T-cell (primary cell): ENCODE data around the gene RPL39L. TPM values are rescaled to one million over a fixed set of nuclear protein-coding genes. Genes with fewer than 3 reads are reported as not detected.
A peak's percentile ranks its signal among the peaks of the same experiment; 100 is the strongest.

ENCODE experiments used
- ATAC-seq, 4 experiments: fragments of 200-7000 bp in 3 of 4; fragments of 150-1000 bp in 1 of 4; cut with Tn5 transposase; replicated peaks in 1 of 4; 1 replicate in 3 of 4; 2 replicates in 1 of 4; pipeline ENCODE4 v1.10.0; 2021; ENCODE audit warnings: moderate library complexity in 3 of 4, mild to moderate bottlenecking in 2 of 4, moderate number of reproducible peaks in 1 of 4
- CTCF ChIA-PET, 2 donors: fragments of 300-600 bp; sonication (Branson Sonifier 250); formaldehyde crosslinking; loops; one replicate each; lab custom pipeline; 2022; ENCODE audit warnings: antibody characterized with exemption in 2 of 2; lab: Charles Lee
- POLR2A ChIA-PET, 2 donors: fragments of 300-600 bp; sonication (Branson Sonifier 250); formaldehyde crosslinking; loops; one replicate each; lab custom pipeline; 2022; ENCODE audit warnings: antibody characterized with exemption in 2 of 2; lab: Charles Lee
- DNase-seq, 35 experiments: peaks; one replicate each; pipeline versions ENCODE4 v3.0.0 to v3.0.0-alpha.2; 2013 to 2023
- H3K27ac ChIP-seq: one replicate; pipeline ENCODE4 v1.5.1; 2013; ENCODE audit warnings: low read length
- H3K27me3 ChIP-seq, 2 experiments: replicated peaks in 1 of 2; 1 replicate in 1 of 2; 2 replicates in 1 of 2; pipeline versions ENCODE4 v1.6.1 to v1.7.0; 2013; ENCODE audit warnings: low read length in 1 of 2, mixed read lengths in 1 of 2; ENCODE audit not compliant: control insufficient read depth in 2 of 2, insufficient read depth in 2 of 2; ENCODE audit errors: extremely low read depth in 1 of 2
- H3K36me3 ChIP-seq, 2 donors: 1 replicate in 1 of 2; 2 replicates in 1 of 2; pipeline versions ENCODE4 v1.6.1 to v1.7.0; 2013; ENCODE audit warnings: low read length in 1 of 2; ENCODE audit not compliant: control insufficient read depth in 2 of 2, insufficient read depth in 1 of 2; ENCODE audit errors: extremely low read depth in 1 of 2
- H3K4me1 ChIP-seq, 2 experiments: 1 replicate in 1 of 2; 2 replicates in 1 of 2; pipeline versions ENCODE4 v1.6.1 to v1.7.0; 2013; ENCODE audit warnings: low read length in 2 of 2, mixed read lengths in 1 of 2; ENCODE audit not compliant: insufficient read depth in 2 of 2, control insufficient read depth in 1 of 2; ENCODE audit errors: extremely low read depth in 1 of 2
- H3K4me3 ChIP-seq, 2 donors: 1 replicate in 1 of 2; 2 replicates in 1 of 2; pipeline versions ENCODE4 v1.5.1 to v1.7.0; 2013; ENCODE audit warnings: mild to moderate bottlenecking in 2 of 2, low read length in 1 of 2, moderate library complexity in 1 of 2; ENCODE audit not compliant: control insufficient read depth in 1 of 2; ENCODE audit errors: extremely low read depth in 1 of 2
- H3K9me3 ChIP-seq: 2 replicates; pipeline ENCODE4 v1.7.0; 2013
- H3K27ac Mint-ChIP-seq, 2 donors: one replicate each; pipeline ENCODE4 v1.8.0; 2020 to 2021; ENCODE audit warnings: mild to moderate bottlenecking in 2 of 2, mixed read lengths in 2 of 2
- H3K27me3 Mint-ChIP-seq, 2 donors: one replicate each; pipeline ENCODE4 v1.8.0; 2021 to 2022; ENCODE audit warnings: mixed read lengths in 2 of 2
- H3K36me3 Mint-ChIP-seq: one replicate; pipeline ENCODE4 v1.8.0; 2021; ENCODE audit warnings: mixed read lengths
- H3K4me1 Mint-ChIP-seq, 3 donors: one replicate each; pipeline ENCODE4 v1.8.0; 2020 to 2022; ENCODE audit warnings: mixed read lengths in 3 of 3, mild to moderate bottlenecking in 1 of 3
- H3K4me3 Mint-ChIP-seq, 3 donors: one replicate each; pipeline ENCODE4 v1.8.0; 2020 to 2022; ENCODE audit warnings: mild to moderate bottlenecking in 3 of 3, mixed read lengths in 3 of 3, moderate library complexity in 3 of 3
- H3K9me3 Mint-ChIP-seq, 3 donors: one replicate each; pipeline ENCODE4 v1.8.0; 2020 to 2022; ENCODE audit warnings: mixed read lengths in 3 of 3
- WGBS: methylation state at CpG from one replicate; pipeline ENCODE4 v1.1.5; 2013; ENCODE audit warnings: missing lambda C conversion rate; ENCODE audit not compliant: insufficient coverage; 5-methylcytosine and 5-hydroxymethylcytosine counted together
- total RNA-seq, 35 experiments: library from RNA in 6 of 35; stranded (reverse) in 6 of 35; fragments of 120-200 nt in 1 of 35; gene quantifications; one replicate each; pipeline versions ENCODE4 v1.2.1 to v1.2.4 and lab custom pipeline; 2013 to 2026

Gene RPL39L
- total RNA-seq, 5 donors from 2014 or later (not counting 1 experiment from before 2014, with no cell fraction given), result 0.85 to 3.8 (median 2.1) TPM

GRCh38 chr3:187085933-187086332 lies 53.4 kb downstream of the RPL39L start:
- DNase-seq, result no peak
- Mint-ChIP-seq H3K9me3 (peaks cover 11 to 24% (median 20%) of the 10 kb centered on the region in 3 donors), H3K27me3 (no peaks in the 10 kb centered on the region), H3K4me3 (no peak overlapping the region), H3K36me3 (peaks cover 10% of the 10 kb centered on the region), H3K27ac (no peak overlapping the region), H3K4me1 (peaks cover 13 to 17% (median 13%) of the 10 kb centered on the region in 3 donors)
- no peaks in the 10 kb centered on the region for H3K27me3 ChIP-seq
- no peak overlapping the region for H3K4me3 ChIP-seq
- WGBS, result no CpG with 5 or more reads among the region's 1 CpG
- no peak overlapping the region for H3K27ac ChIP-seq
- H3K9me3 ChIP-seq, result peaks cover 2% of the 10 kb centered on the region
- POLR2A ChIA-PET, result interaction anchor here (0.6 to 1.1 kb wide), 2 partner anchors 16 to 100 kb away, joined by 3 to 5 read pairs; no protein-coding TSS in a partner anchor
- peaks cover 0 to 3% of the 10 kb centered on the region in 2 donors for H3K36me3 ChIP-seq
- CTCF ChIA-PET, result interaction anchor here (0.5 to 0.7 kb wide), 3 partner anchors 79 to 1137 kb away, joined by 3 to 5 read pairs (median 3); no protein-coding TSS in a partner anchor
- peaks cover 0 to 3% of the 10 kb centered on the region in 2 experiments for H3K4me1 ChIP-seq
- no peak for ATAC-seq

- DNase-seq (no peak), ATAC-seq (peak in 1 of 4 experiments; percentile 6)
- Mint-ChIP-seq H3K27ac (peak overlapping the region in 1 of 2 donors; percentile 85), H3K4me1 (peaks cover 13 to 17% (median 13%) of the 10 kb centered on the region in 3 donors), H3K4me3 (peak overlapping the region in 1 of 3 donors; percentile 45), H3K9me3 (peaks cover 11 to 23% (median 19%) of the 10 kb centered on the region in 3 donors), H3K27me3 (no peaks in the 10 kb centered on the region), H3K36me3 (peaks cover 10% of the 10 kb centered on the region)
- no peak overlapping the region for H3K4me3 ChIP-seq
- ChIA-PET POLR2A (interaction anchor here in 1 of 2 donors (1.1 kb wide), 1 partner anchor 17 kb away, joined by 5 read pairs; no protein-coding TSS in a partner anchor), CTCF (interaction anchor here (0.5 to 0.7 kb wide), 2 partner anchors 80 to 204 kb away, joined by 3 to 5 read pairs; no protein-coding TSS in a partner anchor)
- H3K27ac ChIP-seq, result no peak overlapping the region
- no peaks in the 10 kb centered on the region for H3K27me3 ChIP-seq
- peaks cover 0 to 3% of the 10 kb centered on the region in 2 experiments for H3K4me1 ChIP-seq
- peaks cover 2% of the 10 kb centered on the region for H3K9me3 ChIP-seq
- H3K36me3 ChIP-seq, result peaks cover 0 to 3% of the 10 kb centered on the region in 2 donors
- WGBS, result 100% methylated on average over 1 of the region's 5 CpGs
Observed at GRCh38 chr3:187085021-187085666, 54.2 kb downstream of the RPL39L start.

- Histone ChIP-seq H3K9me3 (peaks cover 2% of the 10 kb centered on the region), H3K4me1 (peaks cover 0 to 3% of the 10 kb centered on the region in 2 experiments), H3K27ac (no peak overlapping the region), H3K27me3 (no peaks in the 10 kb centered on the region), H3K4me3 (no peak overlapping the region), H3K36me3 (peaks cover under 1 to 3% of the 10 kb centered on the region in 2 donors)
- Mint-ChIP-seq H3K27ac (peak overlapping the region; percentile 64 to 85), H3K4me1 (peaks cover 13 to 17% (median 13%) of the 10 kb centered on the region in 3 donors), H3K27me3 (no peaks in the 10 kb centered on the region), H3K36me3 (peaks cover 10% of the 10 kb centered on the region), H3K9me3 (peaks cover 8 to 20% (median 16%) of the 10 kb centered on the region in 3 donors), H3K4me3 (peak overlapping the region in 1 of 3 donors; percentile 45)
- ATAC-seq (no peak), DNase-seq (no peak)
- POLR2A ChIA-PET, result interaction anchor here in 1 of 2 donors (1.1 kb wide), 1 partner anchor 18 kb away, joined by 5 read pairs; no protein-coding TSS in a partner anchor
- no CpG with 5 or more reads among the region's 2 CpGs for WGBS
- CTCF ChIA-PET, result no interaction called here
Observed at GRCh38 chr3:187084580-187084979, 54.7 kb downstream of the RPL39L start.

- ChIA-PET CTCF (interaction anchor here in 1 of 2 donors (1.1 kb wide), 1 partner anchor 18 kb away, joined by 6 read pairs; no protein-coding TSS in a partner anchor), POLR2A (no interaction called here)
- Histone ChIP-seq H3K9me3 (peaks cover 2% of the 10 kb centered on the region), H3K27me3 (no peaks in the 10 kb centered on the region), H3K27ac (no peak overlapping the region), H3K36me3 (peaks cover 3 to 5% of the 10 kb centered on the region in 2 donors), H3K4me1 (peaks cover 0 to 3% of the 10 kb centered on the region in 2 experiments), H3K4me3 (no peak overlapping the region)
- no peak for DNase-seq
- H3K27me3 Mint-ChIP-seq, result no peaks in the 10 kb centered on the region
- peaks cover 8 to 17% (median 15%) of the 10 kb centered on the region in 3 donors for H3K9me3 Mint-ChIP-seq
- H3K36me3 Mint-ChIP-seq, result peaks cover 10% of the 10 kb centered on the region
- peaks cover 13 to 17% (median 13%) of the 10 kb centered on the region in 3 donors for H3K4me1 Mint-ChIP-seq
- WGBS, result no CpG with 5 or more reads among the region's 5 CpGs
- H3K4me3 Mint-ChIP-seq, result peak overlapping the region in 1 of 3 donors; percentile 45
- H3K27ac Mint-ChIP-seq, result peak overlapping the region in 1 of 2 donors; percentile 85
- no peak for ATAC-seq
Observed at GRCh38 chr3:187084126-187084525, 55.2 kb downstream of the RPL39L start.

- no peak overlapping the region for H3K4me3 ChIP-seq
- WGBS, result 95% methylated on average over 5 of the region's 6 CpGs
- POLR2A ChIA-PET, result interaction anchor here in 1 of 2 donors (0.6 kb wide), 1 partner anchor 26 kb away, joined by 12 read pairs; no protein-coding TSS in a partner anchor
- ATAC-seq (no peak), DNase-seq (no peak)
- peaks cover 0 to 3% of the 10 kb centered on the region in 2 experiments for H3K4me1 ChIP-seq
- CTCF ChIA-PET, result no interaction called here
- H3K27ac ChIP-seq, result no peak overlapping the region
- Mint-ChIP-seq H3K4me1 (peaks cover 13 to 17% (median 13%) of the 10 kb centered on the region in 3 donors), H3K4me3 (no peak overlapping the region), H3K27me3 (no peaks in the 10 kb centered on the region), H3K27ac (peak overlapping the region in 1 of 2 donors; percentile 34), H3K9me3 (peaks cover 5 to 7% (median 5%) of the 10 kb centered on the region in 3 donors), H3K36me3 (peaks cover 20% of the 10 kb centered on the region)
- H3K27me3 ChIP-seq, result no peaks in the 10 kb centered on the region
- H3K36me3 ChIP-seq, result peaks cover 3 to 17% of the 10 kb centered on the region in 2 donors
- H3K9me3 ChIP-seq, result peaks cover 2% of the 10 kb centered on the region
Observed at GRCh38 chr3:187082758-187083375, 56.4 kb downstream of the RPL39L start.
